Urinary bladder (tissue), 4 donors: ENCODE measurements around the gene SRCAP. TPM values are rescaled to one million over a fixed set of nuclear protein-coding genes. Genes with fewer than 3 reads are reported as not detected.

Experiments
- DNase-seq: peaks from one replicate; pipeline ENCODE4 v3.0.0-alpha.2; 2015; ENCODE audit errors: extremely low spot score
- H3K27ac ChIP-seq: one replicate; pipeline ENCODE4 v1.5.1; 2013; ENCODE audit warnings: low read depth, mild to moderate bottlenecking, moderate library complexity
- H3K36me3 ChIP-seq: one replicate; pipeline ENCODE4 v1.6.1; 2013; ENCODE audit warnings: mild to moderate bottlenecking, moderate library complexity; ENCODE audit not compliant: insufficient read depth
- H3K4me1 ChIP-seq: one replicate; pipeline ENCODE4 v1.6.1; 2013; ENCODE audit warnings: mild to moderate bottlenecking, moderate library complexity; ENCODE audit not compliant: insufficient read depth
- H3K4me3 ChIP-seq: one replicate; pipeline ENCODE4 v1.5.1; 2013; ENCODE audit warnings: low read depth, low read length
- WGBS: extraction: QIAGEN DNeasy Blood & Tissue Kit; methylation state at CpG from one replicate; pipeline ENCODE4 v1.1.7; 2013; 5-methylcytosine and 5-hydroxymethylcytosine counted together
- polyA plus RNA-seq: library from polyadenylated mRNA; stranded (reverse); fragments of 200-250 nt; gene quantifications from one replicate; pipeline ENCODE4 v1.2.3, GENCODE V29; 2013
- total RNA-seq: library from RNA; depleted of rRNA; stranded (reverse); fragments of >200 nt; gene quantifications from one replicate; pipeline ENCODE4 v1.2.3, GENCODE V29; 2014
- donor health status: healthy with polysubstance abuse.
- donor health status: healthy.

Gene SRCAP
- total and polyA plus RNA-seq, 2 donors: 15.0 to 20.3 TPM

DNA sequence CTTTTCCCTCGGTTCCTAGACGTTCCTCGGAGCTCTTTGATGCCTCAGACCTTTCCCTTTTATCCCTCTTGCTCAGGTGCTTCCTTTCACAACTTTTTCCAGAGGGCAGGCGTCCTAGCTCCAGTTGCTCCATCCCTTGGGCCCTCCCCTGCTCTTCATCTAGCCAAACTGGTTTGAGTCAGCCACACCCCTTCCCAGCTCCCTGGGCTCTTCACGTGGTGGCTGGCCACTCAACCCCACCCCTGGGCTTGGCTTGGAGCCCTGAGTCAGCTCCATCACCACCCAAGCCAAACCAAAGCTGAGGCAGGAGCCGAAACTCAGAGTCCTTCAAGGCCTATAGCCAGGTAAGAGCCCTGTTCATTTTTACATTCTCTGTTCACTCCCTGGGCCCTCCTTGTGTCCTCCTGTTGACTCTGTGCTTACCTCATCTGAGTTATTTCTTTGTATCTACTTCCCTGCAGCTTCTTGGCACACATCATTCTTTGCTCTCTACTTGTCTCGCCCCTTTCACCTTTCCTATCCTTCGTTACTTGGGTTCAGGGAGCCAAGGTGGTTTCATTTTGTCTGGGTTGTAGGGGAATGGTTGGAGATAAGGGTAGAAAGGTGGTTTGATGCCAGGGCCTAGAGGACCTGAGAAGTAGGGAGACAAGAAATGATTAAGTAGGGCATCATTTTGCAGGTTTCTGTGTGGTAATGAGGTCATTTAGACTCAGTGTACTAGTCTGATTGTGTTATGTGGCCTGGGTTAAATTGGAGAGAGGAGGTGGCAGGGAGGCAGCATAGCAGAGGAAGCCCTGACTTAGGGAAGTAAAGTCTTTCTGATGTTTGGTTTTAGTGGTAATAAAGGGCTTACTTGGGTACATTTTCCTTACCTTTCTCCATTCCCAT is 41.6 kb downstream of the SRCAP start:
- peak; percentile 73 for DNase-seq
- Histone ChIP-seq H3K36me3 (peaks cover 6% of the 10 kb centered on the region), H3K4me1 (no peaks in the 10 kb centered on the region), H3K27ac (peak overlapping the region; percentile 66), H3K4me3 (no peak overlapping the region)
- 46% methylated on average over 8 of the region's 8 CpGs for WGBS

DNA sequence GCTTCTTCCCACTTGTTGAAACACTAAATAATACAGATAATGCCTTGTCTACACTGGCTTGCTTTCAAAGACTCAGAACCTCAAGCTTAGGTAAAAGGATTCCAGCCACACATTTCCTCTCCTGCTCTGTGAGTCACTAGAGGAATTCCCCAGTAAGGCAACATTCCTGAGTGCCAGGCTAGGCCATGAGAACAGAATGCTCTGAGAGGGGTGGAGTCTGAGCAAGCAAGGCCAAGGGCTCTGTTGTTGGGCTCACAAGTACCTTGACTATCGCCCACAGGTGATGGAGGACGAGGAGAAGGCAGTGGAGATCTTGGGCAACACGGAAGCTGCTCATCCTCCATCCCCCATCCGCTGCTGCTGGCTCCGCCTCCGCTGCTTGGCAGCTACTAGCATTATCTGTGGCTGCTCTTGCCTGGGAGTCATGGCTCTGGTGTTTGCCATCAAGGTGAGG is 42.5 kb downstream of the SRCAP start:
- no peak overlapping the region for H3K4me3 ChIP-seq
- WGBS: 81% methylated on average over 6 of the region's 6 CpGs
- no peaks in the 10 kb centered on the region for H3K4me1 ChIP-seq
- H3K27ac ChIP-seq: peak overlapping the region; percentile 66
- DNase-seq: peak; percentile 70
- peaks cover 6% of the 10 kb centered on the region for H3K36me3 ChIP-seq

DNA sequence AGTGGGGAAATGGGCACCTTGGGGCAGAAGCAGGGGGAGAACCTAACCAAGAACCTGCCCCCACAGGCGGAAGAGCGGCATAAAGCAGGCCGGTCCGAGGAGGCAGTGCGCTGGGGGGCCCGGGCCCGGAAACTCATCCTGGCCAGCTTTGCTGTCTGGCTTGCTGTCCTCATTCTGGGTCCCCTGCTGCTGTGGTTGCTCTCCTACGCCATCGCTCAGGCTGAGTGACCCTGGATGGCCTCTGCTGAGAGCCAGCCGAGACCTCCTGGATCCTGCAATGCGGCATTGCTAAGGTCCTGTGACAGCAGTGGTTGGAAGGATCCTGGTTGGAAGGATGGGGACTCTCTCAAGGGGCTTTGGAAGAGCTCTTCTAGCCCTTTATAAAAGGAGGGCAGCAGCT is 44.7 kb downstream of the SRCAP start:
- DNase-seq: no peak
- Histone ChIP-seq H3K4me3 (no peak overlapping the region), H3K36me3 (peaks cover under 1% of the 10 kb centered on the region), H3K27ac (no peak overlapping the region), H3K4me1 (no peaks in the 10 kb centered on the region)
- WGBS: 91% methylated on average over 11 of the region's 11 CpGs

- DNase-seq: no peak
- Histone ChIP-seq H3K4me3 (no peak overlapping the region), H3K36me3 (no peaks in the 10 kb centered on the region), H3K4me1 (no peaks in the 10 kb centered on the region), H3K27ac (no peak overlapping the region)
- WGBS: 68% methylated on average over 2 of the region's 2 CpGs
These were observed 45.2 kb downstream of the SRCAP start for GRCh38 chr16:30744183-30744582.

- WGBS: 82% methylated on average over 2 of the region's 2 CpGs
- no peak for DNase-seq
- Histone ChIP-seq H3K4me1 (no peaks in the 10 kb centered on the region), H3K36me3 (no peaks in the 10 kb centered on the region), H3K4me3 (no peak overlapping the region), H3K27ac (no peak overlapping the region)
These were observed 46.1 kb downstream of the SRCAP start for GRCh38 chr16:30745082-30745481.

DNA sequence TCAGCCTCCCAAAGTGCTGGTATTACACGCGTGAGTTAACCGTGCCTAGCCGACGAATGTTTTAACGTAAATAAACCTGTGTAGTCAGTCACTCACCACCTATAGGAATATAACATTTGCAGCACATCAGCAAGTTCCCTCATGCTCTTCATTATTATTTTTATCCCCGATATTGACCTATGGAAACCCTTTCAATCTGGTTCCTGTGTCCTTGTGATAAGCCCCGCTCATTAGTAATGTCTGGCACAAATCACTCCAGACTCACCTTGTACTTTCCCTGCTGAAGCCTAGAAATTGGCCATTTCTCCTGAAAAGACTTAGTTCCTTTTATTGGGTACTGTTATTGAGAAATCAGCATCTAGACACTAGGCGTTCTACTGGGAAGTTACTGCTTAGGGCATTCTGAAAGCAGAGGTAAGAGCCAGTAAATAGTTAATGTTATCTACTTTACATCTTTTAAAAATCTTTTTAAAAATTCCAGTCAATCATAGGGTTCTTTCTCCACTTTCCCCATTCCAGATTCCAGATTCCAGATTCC is 47.7 kb downstream of the SRCAP start:
- Histone ChIP-seq H3K36me3 (no peaks in the 10 kb centered on the region), H3K4me3 (no peak overlapping the region), H3K4me1 (no peaks in the 10 kb centered on the region), H3K27ac (no peak overlapping the region)
- WGBS: 90% methylated on average over 9 of the region's 9 CpGs
- no peak for DNase-seq

DNA sequence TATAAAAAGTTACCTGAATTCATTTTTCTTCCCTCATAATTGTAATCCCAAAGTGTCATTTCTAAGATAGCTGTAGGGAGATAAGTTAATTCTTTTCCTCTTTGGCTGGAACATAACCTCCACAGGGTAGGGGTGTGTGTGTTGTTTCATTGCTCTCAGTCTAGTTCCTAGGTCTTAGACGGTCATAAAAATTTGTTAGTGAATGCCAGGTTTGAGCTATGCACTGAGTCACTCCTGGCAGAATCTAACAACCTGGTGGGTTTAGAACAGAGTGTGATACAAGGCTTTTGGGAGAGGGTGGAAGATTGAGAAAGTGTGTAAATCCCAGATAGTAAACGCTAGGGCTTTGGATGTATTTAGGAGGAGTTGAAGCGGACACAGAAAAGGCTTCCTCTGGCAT is 48.4 kb downstream of the SRCAP start:
- WGBS: 33% methylated on average over 3 of the region's 3 CpGs
- Histone ChIP-seq H3K27ac (peak overlapping the region; percentile 78), H3K4me1 (no peaks in the 10 kb centered on the region), H3K4me3 (peak overlapping the region; percentile 39), H3K36me3 (no peaks in the 10 kb centered on the region)
- no peak for DNase-seq

- Histone ChIP-seq H3K36me3 (no peaks in the 10 kb centered on the region), H3K27ac (peak within 1 kb of the TSS; percentile 78), H3K4me1 (no peaks in the 10 kb centered on the region), H3K4me3 (peak within 1 kb of the TSS; percentile 96)
- 3% methylated on average over 60 of the region's 60 CpGs for WGBS
- DNase-seq: peak; percentile 97
These were observed 49.0 kb downstream of the SRCAP start, which contains the start of gene PHKG2 for GRCh38 chr16:30747799-30748633. TSS of gene PHKG2 (plus strand) at chr16:30748425. CDS start at chr16:30748821, 396 bp downstream.

GRCh38 chr16:30748634-30749445 is 49.9 kb downstream of the SRCAP start:
- peak overlapping the region; percentile 76 for H3K27ac ChIP-seq
- no peak for DNase-seq
- H3K4me1 ChIP-seq: no peaks in the 10 kb centered on the region
- H3K4me3 ChIP-seq: peak overlapping the region; percentile 96
- no peaks in the 10 kb centered on the region for H3K36me3 ChIP-seq
- WGBS: 14% methylated on average over 36 of the region's 36 CpGs

GRCh38 chr16:30750201-30750600 is 51.2 kb downstream of the SRCAP start:
- Histone ChIP-seq H3K27ac (no peak overlapping the region), H3K4me1 (no peaks in the 10 kb centered on the region), H3K4me3 (no peak overlapping the region), H3K36me3 (no peaks in the 10 kb centered on the region)
- whole genome bisulfite sequencing: 73% methylated on average over 4 of the region's 4 CpGs
- no peak for DNase-seq

- WGBS: 93% methylated on average over 20 of the region's 20 CpGs
- Histone ChIP-seq H3K4me1 (no peaks in the 10 kb centered on the region), H3K36me3 (no peaks in the 10 kb centered on the region), H3K4me3 (no peak overlapping the region), H3K27ac (no peak overlapping the region)
- no peak for DNase-seq
These were observed 52.0 kb downstream of the SRCAP start for GRCh38 chr16:30750876-30751465.

DNA sequence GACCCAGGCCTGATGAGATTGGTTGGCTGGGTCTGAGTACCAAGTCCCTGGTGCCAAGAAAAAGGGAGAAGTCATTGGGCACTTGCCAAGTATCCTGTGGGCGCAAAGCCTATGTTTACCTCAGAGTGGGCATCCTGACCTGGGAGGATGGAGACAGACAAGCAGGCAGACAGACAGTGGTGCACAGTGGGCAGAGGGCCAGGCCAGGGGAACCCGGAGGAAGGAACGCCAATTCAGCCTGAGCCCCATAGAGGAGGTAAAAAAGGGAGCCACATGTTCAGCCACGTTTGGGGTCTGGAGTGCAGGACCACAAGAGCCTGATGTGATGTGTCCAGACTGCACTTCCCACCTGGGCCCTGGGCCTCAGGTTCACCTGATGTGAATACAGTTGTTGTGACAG is 54.6 kb downstream of the SRCAP start:
- Histone ChIP-seq H3K27ac (no peak overlapping the region), H3K4me1 (no peaks in the 10 kb centered on the region), H3K36me3 (no peaks in the 10 kb centered on the region), H3K4me3 (no peak overlapping the region)
- no peak for DNase-seq
- WGBS: 77% methylated on average over 4 of the region's 4 CpGs
